WERI-Rb-1 (cell line): ENCODE data around the gene ISLR2.

Experiments used
- DNase-seq: peaks from one replicate; pipeline ENCODE4 v3.0.0-alpha.2; 2020
- H3K27ac ChIP-seq: fragments of 250-450 bp; sonication (Bioruptor Pico); 2 replicates; pipeline ENCODE4 v1.5.1; 2020; ENCODE audit warnings: mild to moderate bottlenecking, moderate library complexity
- H3K27me3 ChIP-seq: fragments of 250-450 bp; sonication (Bioruptor Pico); 2 replicates; pipeline ENCODE4 v1.5.1; 2021; ENCODE audit warnings: mild to moderate bottlenecking, low read depth, moderate library complexity; ENCODE audit not compliant: insufficient read depth, severe bottlenecking
- H3K36me3 ChIP-seq: fragments of 250-450 bp; sonication (Bioruptor Pico); 2 replicates; pipeline ENCODE4 v1.5.1; 2020; ENCODE audit warnings: mild to moderate bottlenecking, moderate library complexity
- H3K4me3 ChIP-seq: 2 replicates; pipeline ENCODE4 v1.5.1; 2011; ENCODE audit warnings: low read depth, mild to moderate bottlenecking, control low read depth, low read length
- H3K9me3 ChIP-seq: fragments of 250-450 bp; sonication (Bioruptor Pico); 2 replicates; pipeline ENCODE4 v1.5.1; 2021; ENCODE audit warnings: mild to moderate bottlenecking, moderate library complexity; ENCODE audit not compliant: severe bottlenecking
- CTCF ChIP-seq: IDR thresholded peaks from 2 replicates; pipeline ENCODE4 v1.5.1; 2011; ENCODE audit warnings: low read depth, mild to moderate bottlenecking, control low read depth, inconsistent platforms, low read length

Gene ISLR2

DNA sequence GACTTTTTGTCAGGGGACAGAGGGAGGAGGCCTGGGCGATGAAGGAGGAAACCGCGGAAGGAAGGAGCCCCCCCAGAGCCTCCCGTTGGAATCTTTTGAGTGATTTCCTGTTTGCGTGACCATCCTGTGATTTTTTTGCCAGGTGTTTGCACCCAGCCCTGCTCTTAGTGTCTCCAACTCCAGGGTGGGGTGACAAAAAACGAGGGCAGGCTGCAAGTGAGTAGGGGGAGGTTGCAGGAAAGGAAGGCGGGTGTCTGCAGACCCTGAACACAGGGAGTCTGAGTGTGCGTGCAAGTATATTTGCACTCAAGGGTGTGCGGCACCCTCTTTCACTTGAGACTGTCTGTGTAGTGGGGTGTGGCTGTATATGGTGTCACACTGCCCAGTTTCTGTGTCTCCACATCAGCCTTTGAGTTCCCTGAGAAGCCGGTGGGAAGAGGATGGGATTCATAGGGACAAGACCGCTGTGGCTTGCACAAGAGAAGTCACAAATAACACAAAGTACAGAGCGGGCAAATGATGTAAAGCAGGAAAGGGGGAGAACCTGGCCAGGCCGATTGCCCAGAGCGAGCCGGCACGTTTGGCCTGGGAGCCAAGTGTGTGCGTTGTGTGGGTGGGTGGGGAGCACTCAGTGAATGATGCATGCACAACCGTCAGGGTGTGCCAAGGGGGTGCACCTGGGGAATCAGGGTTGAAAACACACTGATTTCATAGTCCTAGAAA is 6.6 kb downstream of the ISLR2 start:
- Histone ChIP-seq H3K36me3 (no peaks in the 10 kb centered on the region), H3K27me3 (no peaks in the 10 kb centered on the region), H3K9me3 (peaks cover 14% of the 10 kb centered on the region), H3K27ac (peak overlapping the region; percentile 98), H3K4me3 (peak overlapping the region; percentile 31)
- no peak for TF ChIP-seq CTCF
- no peak for DNase-seq

GRCh38 chr15:74137537-74137894 is 7.1 kb downstream of the ISLR2 start:
- no peak for DNase-seq
- no peaks in the 10 kb centered on the region for H3K27me3 ChIP-seq
- H3K9me3 ChIP-seq, result peaks cover 14% of the 10 kb centered on the region
- no peak for TF ChIP-seq CTCF
- H3K4me3 ChIP-seq, result no peak overlapping the region
- H3K36me3 ChIP-seq, result no peaks in the 10 kb centered on the region
- H3K27ac ChIP-seq, result no peak overlapping the region

DNA sequence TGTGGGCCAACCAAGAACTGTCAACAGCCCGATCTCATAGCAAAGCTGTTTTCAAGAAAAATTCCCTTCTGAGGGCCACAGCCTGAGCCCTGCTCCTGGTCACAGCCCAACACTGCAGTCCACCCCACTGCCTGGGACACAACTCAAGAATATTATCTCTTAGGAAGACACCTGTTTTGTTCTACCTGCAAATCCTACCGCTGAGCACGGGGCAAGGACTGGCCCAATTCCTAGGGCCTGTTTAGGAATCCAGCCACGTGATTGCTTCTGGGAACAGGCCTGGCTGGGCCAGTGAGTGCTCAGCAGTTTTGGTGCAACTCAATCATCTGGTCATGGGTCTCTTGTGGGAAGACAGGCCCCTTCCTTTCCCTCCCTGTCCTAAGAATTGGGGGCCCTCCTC is 8.3 kb downstream of the ISLR2 start:
- Histone ChIP-seq H3K4me3 (no peak overlapping the region), H3K27me3 (no peaks in the 10 kb centered on the region), H3K9me3 (peaks cover 6% of the 10 kb centered on the region), H3K27ac (no peak overlapping the region), H3K36me3 (no peaks in the 10 kb centered on the region)
- DNase-seq, result no peak
- TF ChIP-seq CTCF, result no peak

DNA sequence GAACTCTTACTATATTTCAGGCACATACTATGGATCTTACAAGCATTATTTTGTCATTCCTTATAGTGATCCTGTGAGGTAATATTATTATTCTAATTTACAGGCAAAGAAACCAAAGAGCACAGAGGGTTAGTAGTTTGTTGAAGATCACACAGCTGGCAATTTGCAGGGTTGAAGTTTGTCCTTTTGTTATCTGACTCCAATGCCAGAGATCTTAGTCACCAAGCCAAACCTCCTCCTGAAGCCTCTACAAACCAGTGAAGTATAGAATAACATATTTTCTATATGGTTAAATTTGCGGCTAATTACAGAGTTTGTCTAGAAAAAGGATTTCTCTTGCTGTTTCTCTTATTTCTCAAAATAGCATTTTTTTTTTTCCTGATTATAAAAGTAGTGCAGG is 11.2 kb downstream of the ISLR2 start:
- Histone ChIP-seq H3K4me3 (no peak overlapping the region), H3K27me3 (no peaks in the 10 kb centered on the region), H3K27ac (no peak overlapping the region), H3K9me3 (peaks cover 1% of the 10 kb centered on the region), H3K36me3 (no peaks in the 10 kb centered on the region)
- DNase-seq, result no peak
- TF ChIP-seq CTCF, result no peak

DNA sequence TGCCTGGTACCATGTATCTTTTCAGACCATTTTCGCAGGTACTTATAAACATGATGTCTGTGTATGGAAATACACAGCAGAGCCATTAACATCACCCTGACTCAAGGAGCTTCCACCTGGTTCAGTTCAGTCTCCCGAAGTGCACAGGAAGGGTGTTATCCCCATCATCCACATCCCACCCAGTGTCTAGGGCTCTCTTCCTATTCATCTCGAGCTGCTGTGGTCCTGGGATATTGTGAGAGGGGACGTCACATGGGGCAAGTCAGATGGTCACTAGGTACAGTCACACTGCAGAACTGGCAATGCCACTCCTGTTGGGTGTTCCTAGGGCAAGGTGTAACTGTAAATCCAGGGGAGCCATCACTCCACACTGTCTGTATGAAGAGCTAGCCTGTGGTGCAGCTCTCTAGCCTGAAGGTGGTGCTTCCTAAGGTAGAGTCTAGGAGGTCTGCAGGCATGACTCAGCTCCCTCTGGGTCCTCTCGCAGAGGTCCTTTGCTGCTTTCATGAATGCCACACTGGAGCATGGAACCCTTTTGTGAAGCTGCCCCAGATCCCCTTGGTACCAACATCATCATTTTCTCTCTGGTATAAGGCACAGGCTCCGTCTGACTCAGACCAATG is 13.9 kb downstream of the ISLR2 start:
- TF ChIP-seq CTCF, result peak; percentile 67
- H3K27me3 ChIP-seq, result no peaks in the 10 kb centered on the region
- DNase-seq, result peak; percentile 64
- no peaks in the 10 kb centered on the region for H3K36me3 ChIP-seq
- no peak overlapping the region for H3K27ac ChIP-seq
- H3K4me3 ChIP-seq, result no peak overlapping the region
- H3K9me3 ChIP-seq, result peaks cover 8% of the 10 kb centered on the region
